ENCODE data around the gene CD27.
"Not testable (repeated sequence)": the region's sequence is repeated elsewhere in the genome, so short reads cannot be mapped to it uniquely, and the experiment has no call there.

Gene CD27

DNA sequence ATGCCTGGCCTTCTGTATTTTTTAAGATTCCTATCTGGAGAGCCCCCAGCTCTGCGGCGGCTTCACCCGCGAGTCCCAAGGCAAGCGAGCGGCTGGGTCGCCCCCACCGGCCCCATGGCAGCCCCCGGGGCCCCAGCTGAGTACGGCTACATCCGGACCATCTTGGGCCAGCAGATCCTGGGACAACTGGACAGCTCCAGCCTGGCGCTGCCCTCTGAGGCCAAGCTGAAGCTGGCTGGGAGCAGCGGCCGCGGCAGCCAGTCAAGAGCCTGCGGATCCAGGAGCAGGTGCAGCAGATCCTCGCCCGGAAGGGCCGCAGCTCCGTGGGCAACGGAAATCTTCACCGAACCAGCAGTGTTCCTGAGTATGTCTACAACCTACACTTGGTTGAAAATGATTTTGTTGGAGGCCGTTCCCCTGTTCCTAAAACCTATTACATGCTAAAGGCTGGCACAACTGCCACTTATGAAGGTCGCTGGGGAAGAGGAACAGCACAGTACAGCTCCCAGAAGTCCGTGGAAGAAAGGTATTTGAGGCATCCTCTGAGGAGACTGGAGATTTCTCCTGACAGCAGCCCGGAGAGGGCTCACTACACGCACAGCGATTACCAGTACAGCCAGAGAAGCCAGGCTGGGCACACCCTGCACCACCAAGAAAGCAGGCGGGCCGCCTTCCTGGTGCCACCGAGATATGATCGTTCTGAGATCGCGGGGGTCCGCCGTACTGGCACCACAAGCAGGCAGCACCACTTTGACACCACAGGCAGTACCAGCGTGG lies 33.0 kb downstream of the CD27 start:
- in situ Hi-C loops (cut with HindIII; ENCODE audit: low sequenced_read_pairs) = loop anchor here (10.0 kb wide), 1 partner anchor 153 kb away; no protein-coding TSS in a partner anchor

GRCh38 chr12:6478416-6478815 lies 33.7 kb downstream of the CD27 start:
- in situ Hi-C loops (cut with HindIII; ENCODE audit: low sequenced_read_pairs) = loop anchor here (10.0 kb wide), 1 partner anchor 154 kb away; no protein-coding TSS in a partner anchor

DNA sequence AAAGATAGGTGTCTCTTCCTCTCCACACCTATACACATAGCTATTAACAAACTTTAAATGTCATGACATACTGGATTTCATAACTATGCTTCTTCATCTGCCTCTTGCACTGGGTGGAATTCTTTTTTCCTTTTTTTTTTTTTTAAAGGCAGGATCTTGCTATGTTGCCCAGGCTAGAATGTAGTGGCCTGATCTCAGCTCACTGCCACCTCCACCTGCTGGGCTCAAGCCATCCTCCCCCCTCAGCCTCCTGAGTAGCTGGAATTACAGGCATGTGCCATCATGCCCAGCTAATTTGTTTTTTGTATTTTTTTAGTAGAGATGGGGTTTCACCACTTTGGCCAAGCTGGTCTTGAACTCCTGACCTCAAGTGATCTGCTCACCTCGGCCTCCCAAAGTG lies 43.5 kb downstream of the CD27 start:
- in situ Hi-C loops (cut with HindIII; ENCODE audit: low sequenced_read_pairs) = no loop called here

- in situ Hi-C loops (cut with HindIII; ENCODE audit: low sequenced_read_pairs) = no loop called here
These were observed 44.7 kb downstream of the CD27 start for GRCh38 chr12:6489449-6489848.

DNA sequence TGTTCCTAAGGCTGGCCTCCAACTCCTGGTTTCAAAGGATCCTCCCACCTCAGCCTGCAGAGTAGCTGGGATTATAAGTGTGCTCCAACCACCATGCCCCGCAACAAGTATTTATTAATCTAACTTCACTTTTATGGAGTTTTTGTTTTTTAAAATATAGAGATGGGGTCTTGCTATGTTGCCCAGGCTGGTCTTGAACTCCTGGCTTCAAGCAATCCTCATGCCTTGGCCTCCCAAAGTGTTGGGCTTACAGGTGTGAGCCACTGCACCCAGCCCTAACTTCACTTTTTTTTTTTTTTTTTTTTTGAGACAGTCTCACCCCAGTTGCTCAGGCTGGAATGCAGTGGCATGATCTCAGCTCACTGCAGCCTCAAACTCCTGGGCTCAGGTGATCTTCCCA lies 45.9 kb downstream of the CD27 start:
- in situ Hi-C loops (cut with HindIII; ENCODE audit: low sequenced_read_pairs) = not testable (repeated sequence)

DNA sequence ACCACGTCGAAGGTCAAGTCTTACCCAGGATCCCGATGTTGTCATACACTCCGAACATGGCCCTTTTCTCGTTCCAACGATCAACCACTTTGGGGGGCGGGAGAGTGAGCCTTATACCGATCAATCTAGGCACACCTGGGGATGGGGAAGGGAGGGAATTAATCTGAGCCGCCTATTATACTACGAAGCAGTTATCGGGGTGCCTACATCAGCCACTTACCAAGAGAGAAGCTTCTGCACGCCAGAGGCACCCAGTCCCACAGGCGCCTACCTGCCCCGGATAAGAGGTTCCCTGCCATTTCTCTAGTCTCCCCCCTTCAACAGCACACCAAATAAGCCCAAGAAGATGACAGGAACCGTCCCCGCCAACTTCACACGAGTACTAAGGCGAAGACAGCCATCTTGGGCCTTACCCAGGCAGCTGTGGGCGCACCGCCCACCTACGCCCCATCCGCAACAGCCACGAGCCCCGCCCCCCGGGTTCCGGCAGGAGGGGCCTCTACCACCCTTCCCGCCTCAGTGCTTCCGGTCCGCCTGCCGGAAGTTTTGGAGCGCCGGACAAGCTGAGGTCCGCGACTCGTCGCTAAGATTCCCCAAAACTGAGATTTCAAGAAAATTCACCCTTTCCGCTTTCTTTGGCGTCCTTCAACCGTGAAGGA lies 48.2 kb downstream of the CD27 start, which contains the start of gene MRPL51:
TSS of gene MRPL51 (minus strand) at position 425 of the 659 bp plus-strand sequence. CDS start at position 299, 126 bp downstream.
- in situ Hi-C loops (cut with HindIII; ENCODE audit: low sequenced_read_pairs) = no loop called here

- in situ Hi-C loops (cut with HindIII; ENCODE audit: low sequenced_read_pairs) = no loop called here
These were observed 48.9 kb downstream of the CD27 start, which contains the start of gene NCAPD2 for GRCh38 chr12:6493497-6494257. Gene NCAPD2 (plus strand): TSS chr12:6494102. CDS start chr12:6495099, 997 bp downstream.

DNA sequence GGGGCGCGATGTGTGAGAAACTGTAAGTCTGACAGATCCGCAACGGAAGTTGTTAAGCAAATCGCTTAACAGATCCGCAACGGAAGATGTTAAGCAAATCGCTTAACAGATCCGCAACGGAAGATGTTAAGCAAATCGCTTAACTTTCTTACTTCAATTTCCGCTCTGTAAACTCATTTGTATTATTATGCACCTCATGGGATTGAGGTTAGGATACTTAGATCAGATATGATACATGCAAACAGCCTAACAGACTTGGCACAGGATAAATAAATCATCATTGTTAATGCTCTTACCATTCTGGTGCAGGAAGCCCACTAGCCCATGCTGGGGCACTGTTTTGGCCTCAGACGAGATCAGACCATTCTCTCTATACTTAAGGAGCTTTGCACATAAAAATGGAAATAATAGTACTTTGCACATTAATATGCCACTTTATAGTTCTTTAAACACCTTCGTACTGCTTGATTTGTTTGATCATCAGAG lies 49.5 kb downstream of the CD27 start:
- in situ Hi-C loops (cut with HindIII; ENCODE audit: low sequenced_read_pairs) = no loop called here

- in situ Hi-C loops (cut with HindIII; ENCODE audit: low sequenced_read_pairs) = loop anchor here (5.0 kb wide), 1 partner anchor 37 kb away; the partner anchor contains the start of gene GAPDH
These were observed 50.2 kb downstream of the CD27 start for GRCh38 chr12:6494968-6495367.

DNA sequence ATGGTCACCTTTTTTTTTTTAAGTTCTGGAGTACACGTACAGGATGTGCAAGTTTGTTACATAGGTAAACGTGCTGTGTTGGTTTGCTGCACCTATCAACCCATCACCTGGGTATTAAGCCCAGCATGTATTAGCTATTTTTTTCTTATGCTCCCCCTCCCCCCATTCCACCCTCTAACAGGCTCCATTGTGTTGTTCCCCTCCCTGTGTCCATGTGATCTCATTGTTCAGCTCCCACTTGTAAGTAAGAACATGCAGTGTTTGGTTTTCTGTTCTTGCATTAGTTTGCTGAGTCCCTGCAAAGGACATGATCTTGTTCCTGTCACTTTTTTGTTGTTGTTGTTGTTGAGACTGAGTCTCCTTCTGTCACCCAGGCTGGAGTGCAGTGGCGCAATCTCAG lies 52.5 kb downstream of the CD27 start:
- in situ Hi-C loops (cut with HindIII; ENCODE audit: low sequenced_read_pairs) = loop anchor here (5.0 kb wide), 1 partner anchor 35 kb away; the partner anchor contains the start of gene GAPDH

GRCh38 chr12:6500466-6500865 lies 55.7 kb downstream of the CD27 start:
- in situ Hi-C loops (cut with HindIII; ENCODE audit: low sequenced_read_pairs) = no loop called here
